ENCODE measurements around the gene PROSER2.

Gene PROSER2

GRCh38 chr10:11835704-11836103 lies 12.5 kb downstream of the PROSER2 start:
- POLR2A ChIA-PET (ENCODE audit: low non-redundant PET): no interaction called here

GRCh38 chr10:11837372-11838161 lies 14.4 kb downstream of the PROSER2 start:
- CTCF ChIA-PET: interaction anchor here (0.8 kb wide), 1 partner anchor 16 kb away, joined by 3 read pairs; no protein-coding TSS in a partner anchor
- POLR2A ChIA-PET (ENCODE audit: low non-redundant PET): no interaction called here
- DNase-seq (ENCODE audit: low spot score): no peak
- H3K27ac ChIP-seq: peak overlapping the region; percentile 72
- no peak for TF ChIP-seq CTCF (conservative IDR thresholded peaks at IDR 0.05; ENCODE audit: low read depth)

More at GRCh38 chr10:11835704-11836103, 12.5 kb downstream of the PROSER2 start:
- TF ChIP-seq CTCF (conservative IDR thresholded peaks at IDR 0.05; ENCODE audit: low read depth): no peak
- no peak for DNase-seq (ENCODE audit: low spot score)
- CTCF ChIA-PET: no interaction called here
- no peak overlapping the region for H3K27ac ChIP-seq

- H3K27ac ChIP-seq: peak overlapping the region; percentile 72
- no peak for TF ChIP-seq CTCF (conservative IDR thresholded peaks at IDR 0.05; ENCODE audit: low read depth)
- ChIA-PET CTCF (no interaction called here), POLR2A (ENCODE audit: low non-redundant PET) (no interaction called here)
- peak; percentile 64 for DNase-seq (ENCODE audit: low spot score)
Measured at GRCh38 chr10:11838298-11838852, 15.2 kb downstream of the PROSER2 start.

- TF ChIP-seq CTCF (conservative IDR thresholded peaks at IDR 0.05; ENCODE audit: low read depth): no peak
- no peak for DNase-seq (ENCODE audit: low spot score)
- ChIA-PET CTCF (no interaction called here), POLR2A (ENCODE audit: low non-redundant PET) (no interaction called here)
- no peak overlapping the region for H3K27ac ChIP-seq
Measured at GRCh38 chr10:11841375-11841774, 18.2 kb downstream of the PROSER2 start.

GRCh38 chr10:11842411-11842810 lies 19.3 kb downstream of the PROSER2 start:
- CTCF ChIA-PET: no interaction called here

GRCh38 chr10:11845113-11845512 lies 22.0 kb downstream of the PROSER2 start:
- ChIA-PET CTCF (no interaction called here), POLR2A (ENCODE audit: low non-redundant PET) (no interaction called here)
- no peak overlapping the region for H3K27ac ChIP-seq
- no peak for TF ChIP-seq CTCF (conservative IDR thresholded peaks at IDR 0.05; ENCODE audit: low read depth)
- DNase-seq (ENCODE audit: low spot score): no peak

More at GRCh38 chr10:11842411-11842810, 19.3 kb downstream of the PROSER2 start:
- TF ChIP-seq CTCF (conservative IDR thresholded peaks at IDR 0.05; ENCODE audit: low read depth): no peak
- POLR2A ChIA-PET (ENCODE audit: low non-redundant PET): no interaction called here
- H3K27ac ChIP-seq: no peak overlapping the region
- no peak for DNase-seq (ENCODE audit: low spot score)
